Right atrium auricular region (tissue), 2 donors: ENCODE data around the gene SLC22A4. TPM values are rescaled to one million over a fixed set of nuclear protein-coding genes. Genes with fewer than 3 reads are reported as not detected.

Source experiments
- DNase-seq: peaks from one replicate; pipeline ENCODE4 v3.0.0-alpha.2; 2019; ENCODE audit warnings: low spot score
- H3K27ac ChIP-seq, 2 donors: fragments of 200-600 bp; sonication (generic); 1 replicate in 1 of 2; 2 replicates in 1 of 2; pipeline ENCODE4 v1.5.1; 2016 to 2019
- H3K27me3 ChIP-seq, 2 donors: fragments of 200-600 bp; sonication (generic); one replicate each; pipeline versions ENCODE4 v1.5.1 to v1.6.0; 2017 to 2019
- H3K36me3 ChIP-seq: fragments of 200-600 bp; sonication (generic); one replicate; pipeline ENCODE4 v1.5.1; 2016
- H3K4me1 ChIP-seq, 2 donors: fragments of 200-600 bp; sonication (generic); one replicate each; pipeline versions ENCODE4 v1.5.1 to v1.6.0; 2017 to 2019
- H3K4me3 ChIP-seq, 2 donors: fragments of 200-600 bp; sonication (generic); 1 replicate in 1 of 2; 2 replicates in 1 of 2; pipeline ENCODE4 v1.5.1; 2017 to 2019; ENCODE audit warnings: mild to moderate bottlenecking in 1 of 2, moderate library complexity in 1 of 2
- H3K9me3 ChIP-seq, 2 donors: fragments of 200-600 bp; sonication (generic); one replicate each; pipeline ENCODE4 v1.5.1; 2019
- total RNA-seq, 2 donors: library from RNA; depleted of rRNA; stranded (reverse); fragments of >200 nt; gene quantifications; one replicate each; pipeline ENCODE4 v1.1.0, GENCODE V29; 2016
- TF ChIP-seq, protein P1 (sequence below), 2 donors: fragments of 200-600 bp; sonication (generic); IDR thresholded peaks; one replicate each; pipeline ENCODE4 v1.5.1; 2019; ENCODE audit warnings: antibody characterized with exemption in 2 of 2

Gene SLC22A4
- total RNA-seq, 2 donors from 2014 or later: 1.5 to 2.8 TPM

DNA sequence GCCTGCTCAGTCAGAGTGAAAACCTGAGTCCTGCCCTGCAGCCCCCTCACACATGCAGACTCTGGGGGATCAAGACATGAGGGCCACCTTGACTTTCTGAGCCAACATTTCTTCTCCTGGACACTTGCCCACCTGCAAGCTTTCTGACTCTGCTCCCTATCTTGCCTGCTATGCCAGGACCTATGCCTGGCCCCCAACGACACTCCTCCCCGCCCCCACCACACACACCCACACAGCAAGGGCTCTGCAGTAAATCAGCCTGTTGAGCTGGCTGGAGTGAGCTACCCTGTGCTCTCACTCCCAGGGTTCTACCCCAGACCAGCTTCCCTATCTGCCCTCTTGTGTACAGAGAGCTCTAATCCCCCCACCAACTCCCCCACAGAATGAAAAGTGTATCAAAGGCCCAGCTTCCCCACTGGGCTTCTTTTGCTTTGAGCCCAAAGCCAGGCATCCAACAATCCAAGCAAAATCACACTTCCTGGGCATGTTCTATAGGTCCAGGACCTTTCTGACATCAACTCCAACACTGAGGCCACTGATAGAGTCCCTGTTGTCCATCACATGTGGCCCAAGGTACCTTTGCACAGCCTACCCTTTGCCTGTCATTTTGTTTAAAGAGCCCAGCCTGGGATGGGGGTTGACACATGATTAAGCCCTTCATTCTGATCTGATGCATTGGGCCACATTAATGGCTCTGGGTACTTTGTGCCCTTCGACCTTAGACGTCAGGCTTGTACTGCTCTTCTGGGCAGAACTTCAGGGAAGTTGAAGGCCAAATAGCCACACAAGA, 29.5 kb upstream of the SLC22A4 start:
- Histone ChIP-seq H3K27me3 (no peaks in the 10 kb centered on the region), H3K36me3 (peaks cover 10% of the 10 kb centered on the region)
- DNase-seq: peak; percentile 53

DNA sequence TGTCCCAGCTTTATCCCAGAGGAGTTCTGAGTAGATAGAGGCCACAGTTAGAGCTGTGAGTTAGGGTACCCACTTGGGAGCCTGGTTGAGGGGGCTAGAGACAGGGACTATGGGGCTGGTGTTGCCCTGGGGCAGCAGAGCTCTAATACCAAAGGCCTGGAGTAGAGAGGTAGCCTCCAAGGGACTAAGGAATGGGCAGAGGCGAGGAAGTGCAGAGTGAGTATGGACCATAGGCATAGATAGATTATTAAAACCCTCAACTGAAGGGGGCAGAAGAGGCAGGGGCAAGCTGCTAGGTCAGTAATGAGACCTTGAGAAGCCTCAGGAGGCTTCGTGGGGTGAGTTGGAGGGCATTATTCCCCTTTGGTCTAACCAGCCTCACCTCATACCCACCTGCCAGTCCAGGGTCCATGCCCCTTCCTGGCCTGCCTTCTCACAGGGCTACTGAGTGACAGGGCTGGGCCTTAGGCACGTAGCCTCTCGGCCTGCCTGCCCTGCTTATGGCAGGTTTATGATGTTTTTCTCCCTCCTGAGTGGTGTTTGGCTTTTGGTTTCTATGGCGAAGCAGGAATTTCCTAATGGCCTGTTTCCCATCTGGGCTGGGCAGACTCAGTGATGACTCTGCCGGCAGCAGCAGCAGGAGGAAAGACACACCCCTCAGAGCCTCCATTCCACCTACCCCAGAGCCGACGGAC, 28.7 kb upstream of the SLC22A4 start:
- DNase-seq: peak; percentile 81
- H3K27ac ChIP-seq: peak overlapping the region; percentile 75 to 76
- H3K36me3 ChIP-seq: peaks cover 10% of the 10 kb centered on the region
- peaks cover 0 to 66% of the 10 kb centered on the region in 2 donors for H3K4me1 ChIP-seq
- TF ChIP-seq, protein P1, sequence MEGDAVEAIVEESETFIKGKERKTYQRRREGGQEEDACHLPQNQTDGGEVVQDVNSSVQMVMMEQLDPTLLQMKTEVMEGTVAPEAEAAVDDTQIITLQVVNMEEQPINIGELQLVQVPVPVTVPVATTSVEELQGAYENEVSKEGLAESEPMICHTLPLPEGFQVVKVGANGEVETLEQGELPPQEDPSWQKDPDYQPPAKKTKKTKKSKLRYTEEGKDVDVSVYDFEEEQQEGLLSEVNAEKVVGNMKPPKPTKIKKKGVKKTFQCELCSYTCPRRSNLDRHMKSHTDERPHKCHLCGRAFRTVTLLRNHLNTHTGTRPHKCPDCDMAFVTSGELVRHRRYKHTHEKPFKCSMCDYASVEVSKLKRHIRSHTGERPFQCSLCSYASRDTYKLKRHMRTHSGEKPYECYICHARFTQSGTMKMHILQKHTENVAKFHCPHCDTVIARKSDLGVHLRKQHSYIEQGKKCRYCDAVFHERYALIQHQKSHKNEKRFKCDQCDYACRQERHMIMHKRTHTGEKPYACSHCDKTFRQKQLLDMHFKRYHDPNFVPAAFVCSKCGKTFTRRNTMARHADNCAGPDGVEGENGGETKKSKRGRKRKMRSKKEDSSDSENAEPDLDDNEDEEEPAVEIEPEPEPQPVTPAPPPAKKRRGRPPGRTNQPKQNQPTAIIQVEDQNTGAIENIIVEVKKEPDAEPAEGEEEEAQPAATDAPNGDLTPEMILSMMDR (IDR thresholded peaks at IDR 0.05): no peak
- no peak overlapping the region for H3K4me3 ChIP-seq
- H3K27me3 ChIP-seq: no peaks in the 10 kb centered on the region
- no peaks in the 10 kb centered on the region for H3K9me3 ChIP-seq

More for the DNA sequence above, 29.5 kb upstream of the SLC22A4 start:
- H3K27ac ChIP-seq: peak overlapping the region; percentile 75 to 76
- H3K9me3 ChIP-seq: no peaks in the 10 kb centered on the region
- H3K4me1 ChIP-seq: peaks cover 0 to 73% of the 10 kb centered on the region in 2 donors
- TF ChIP-seq, protein P1 (IDR thresholded peaks at IDR 0.05): no peak
- H3K4me3 ChIP-seq: no peak overlapping the region

DNA sequence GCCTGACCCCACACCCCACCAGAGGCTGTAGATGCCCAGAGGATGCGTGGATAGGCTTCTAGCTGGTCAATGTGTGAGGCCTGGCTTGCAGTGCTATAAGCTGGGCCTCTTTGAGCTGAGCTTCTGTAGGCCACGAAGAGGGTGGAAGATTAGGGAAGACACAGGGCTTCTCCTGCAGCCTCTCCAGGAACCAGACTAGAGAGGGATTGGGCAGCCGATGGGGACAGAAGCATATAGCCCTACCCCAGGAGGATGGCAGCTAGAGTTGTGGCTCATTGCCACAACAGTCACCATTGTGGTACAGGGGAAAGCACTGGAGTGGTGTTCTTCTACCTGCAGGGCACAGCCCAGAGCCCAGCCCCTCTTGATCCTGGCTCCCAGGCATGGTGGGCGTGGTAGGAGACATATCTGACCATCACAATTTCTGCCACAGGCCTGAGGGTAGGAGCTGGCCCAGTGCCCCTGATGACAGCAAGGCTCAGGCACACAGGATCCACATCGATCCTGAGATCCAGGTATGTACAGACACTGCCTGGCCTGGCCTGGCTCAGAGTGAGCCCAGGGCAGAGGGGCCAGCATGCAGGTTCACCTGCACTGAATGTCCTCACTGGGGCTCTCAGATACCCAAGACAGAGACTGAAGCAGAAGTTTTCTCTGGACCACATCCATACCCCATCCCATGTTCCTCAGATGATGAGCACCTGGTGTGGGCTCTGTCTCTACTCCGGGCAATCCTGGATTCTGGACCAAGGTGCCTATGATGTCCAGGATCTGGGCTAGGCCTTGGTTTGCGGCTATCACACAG, 28.0 kb upstream of the SLC22A4 start:
- Histone ChIP-seq H3K27ac (peak overlapping the region; percentile 75 to 76), H3K4me3 (no peak overlapping the region), H3K9me3 (no peaks in the 10 kb centered on the region), H3K4me1 (peaks cover 0 to 58% of the 10 kb centered on the region in 2 donors), H3K27me3 (no peaks in the 10 kb centered on the region), H3K36me3 (peaks cover 10% of the 10 kb centered on the region)
- TF ChIP-seq, protein P1 (IDR thresholded peaks at IDR 0.05): no peak
- DNase-seq: peak; percentile 57

DNA sequence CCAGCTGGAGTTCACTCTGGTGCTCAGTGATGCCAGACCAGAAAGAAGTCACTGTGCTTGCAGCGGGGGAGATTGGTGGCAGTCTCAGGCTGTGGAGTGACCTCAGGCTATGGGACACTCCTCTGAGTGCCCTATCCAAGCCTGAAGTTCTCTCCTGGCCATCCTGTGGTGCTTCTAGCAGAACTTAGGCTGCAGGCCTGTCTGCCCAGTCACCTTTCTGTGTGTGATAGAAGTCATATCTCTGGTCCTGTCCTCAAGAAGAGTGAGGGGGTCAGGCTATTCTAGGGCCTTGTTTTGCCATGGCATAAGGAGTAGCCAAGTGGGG, 27.4 kb upstream of the SLC22A4 start:
- H3K4me1 ChIP-seq: peaks cover 0 to 53% of the 10 kb centered on the region in 2 donors
- DNase-seq: no peak
- no peak overlapping the region for H3K4me3 ChIP-seq
- no peaks in the 10 kb centered on the region for H3K27me3 ChIP-seq
- H3K9me3 ChIP-seq: no peaks in the 10 kb centered on the region
- no peak overlapping the region for H3K27ac ChIP-seq
- TF ChIP-seq, protein P1 (IDR thresholded peaks at IDR 0.05): no peak
- peaks cover 11% of the 10 kb centered on the region for H3K36me3 ChIP-seq

DNA sequence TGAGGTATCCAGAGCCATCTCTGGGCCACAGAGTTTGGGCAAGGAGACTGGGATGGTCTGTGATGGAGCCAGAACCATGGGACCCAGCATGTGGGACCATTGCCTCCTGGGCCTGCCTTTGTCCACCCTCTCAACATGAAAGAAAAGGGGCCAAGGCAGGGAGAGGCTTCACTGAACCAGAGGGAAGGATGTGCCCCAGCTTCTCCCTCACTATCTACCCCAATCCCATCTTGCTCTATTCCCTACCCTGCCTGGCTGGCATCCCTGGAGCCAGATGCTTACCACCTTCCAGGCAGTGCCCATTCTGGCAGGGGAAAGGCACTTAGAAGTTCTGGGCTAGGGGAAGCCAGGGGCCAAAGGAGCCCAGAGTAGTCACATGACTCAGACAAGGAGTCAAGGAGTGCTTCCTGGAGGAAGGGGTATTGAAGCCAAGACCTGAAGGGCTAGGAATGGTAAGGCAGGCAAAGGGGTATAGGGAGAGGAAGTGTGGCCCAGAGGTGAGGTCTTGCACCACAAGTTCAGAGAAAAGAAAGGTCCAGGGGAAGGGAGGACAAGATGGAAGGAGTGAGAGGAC, 26.9 kb upstream of the SLC22A4 start:
- Histone ChIP-seq H3K27ac (peak overlapping the region in 1 of 2 donors; percentile 15), H3K27me3 (no peaks in the 10 kb centered on the region), H3K36me3 (peaks cover 16% of the 10 kb centered on the region), H3K4me1 (peaks cover 0 to 48% of the 10 kb centered on the region in 2 donors), H3K4me3 (no peak overlapping the region), H3K9me3 (no peaks in the 10 kb centered on the region)
- peak; percentile 54 for DNase-seq
- TF ChIP-seq, protein P1 (IDR thresholded peaks at IDR 0.05): no peak
